Measurements from ENCODE around the gene CTSG.

DNA sequence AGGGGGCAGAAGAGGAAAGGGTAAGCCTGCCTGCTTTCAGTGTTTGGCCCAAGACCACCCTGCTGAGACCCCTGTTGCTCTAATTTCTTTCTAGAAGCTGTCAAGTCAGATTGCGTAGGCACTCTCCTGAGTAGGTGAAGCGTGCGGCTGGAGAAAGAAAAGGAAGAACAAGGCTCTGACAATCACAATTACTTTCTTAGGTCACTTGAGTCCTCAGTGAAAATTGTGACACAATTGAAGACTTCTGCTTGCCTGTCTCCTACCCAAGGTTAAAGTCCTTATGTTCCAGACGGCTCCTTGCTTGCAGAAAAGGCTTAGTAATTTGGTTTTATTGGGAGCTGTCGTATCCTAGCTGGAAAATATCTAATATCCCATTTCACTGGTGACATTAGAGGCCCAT is 721 bp upstream of the CTSG start:
- TF ChIP-seq, protein P1, sequence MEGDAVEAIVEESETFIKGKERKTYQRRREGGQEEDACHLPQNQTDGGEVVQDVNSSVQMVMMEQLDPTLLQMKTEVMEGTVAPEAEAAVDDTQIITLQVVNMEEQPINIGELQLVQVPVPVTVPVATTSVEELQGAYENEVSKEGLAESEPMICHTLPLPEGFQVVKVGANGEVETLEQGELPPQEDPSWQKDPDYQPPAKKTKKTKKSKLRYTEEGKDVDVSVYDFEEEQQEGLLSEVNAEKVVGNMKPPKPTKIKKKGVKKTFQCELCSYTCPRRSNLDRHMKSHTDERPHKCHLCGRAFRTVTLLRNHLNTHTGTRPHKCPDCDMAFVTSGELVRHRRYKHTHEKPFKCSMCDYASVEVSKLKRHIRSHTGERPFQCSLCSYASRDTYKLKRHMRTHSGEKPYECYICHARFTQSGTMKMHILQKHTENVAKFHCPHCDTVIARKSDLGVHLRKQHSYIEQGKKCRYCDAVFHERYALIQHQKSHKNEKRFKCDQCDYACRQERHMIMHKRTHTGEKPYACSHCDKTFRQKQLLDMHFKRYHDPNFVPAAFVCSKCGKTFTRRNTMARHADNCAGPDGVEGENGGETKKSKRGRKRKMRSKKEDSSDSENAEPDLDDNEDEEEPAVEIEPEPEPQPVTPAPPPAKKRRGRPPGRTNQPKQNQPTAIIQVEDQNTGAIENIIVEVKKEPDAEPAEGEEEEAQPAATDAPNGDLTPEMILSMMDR (IDR thresholded peaks at IDR 0.05), result no peak
- no peak for TF ChIP-seq POLR2A (IDR thresholded peaks at IDR 0.05)
